GM20431 (cell line): ENCODE data around the gene PALM2AKAP2.

Source experiments
- in situ Hi-C: fragments of 300-500 bp; cut with MseI, MboI; formaldehyde crosslinking; loops from one replicate; pipeline ENCODE4 v1.15.0; 2020; ENCODE audit warnings: low sequenced_read_pairs; ENCODE audit not compliant: unreplicated experiment

The PALM2AKAP2 gene

DNA sequence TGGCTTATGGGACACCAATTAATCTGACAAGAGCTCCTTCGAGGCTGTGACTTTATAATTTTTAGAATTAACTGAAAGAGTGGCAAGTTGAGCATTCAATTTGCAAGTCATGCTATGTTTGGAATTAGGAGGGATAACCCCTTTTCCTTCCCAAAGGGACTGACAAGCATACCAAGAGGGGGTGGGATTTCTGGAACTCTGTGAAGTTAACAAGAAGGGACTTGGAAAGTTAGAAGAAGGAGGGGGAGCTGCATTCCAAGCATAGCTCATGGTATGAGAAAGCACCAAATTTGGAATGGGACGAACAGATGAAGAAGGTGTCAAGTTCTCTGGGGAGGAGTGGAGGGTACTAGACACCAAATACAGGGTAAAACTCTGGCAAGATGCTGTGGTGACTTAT lies 8.9 kb upstream of the PALM2AKAP2 start:
- in situ Hi-C loops = no loop called here

DNA sequence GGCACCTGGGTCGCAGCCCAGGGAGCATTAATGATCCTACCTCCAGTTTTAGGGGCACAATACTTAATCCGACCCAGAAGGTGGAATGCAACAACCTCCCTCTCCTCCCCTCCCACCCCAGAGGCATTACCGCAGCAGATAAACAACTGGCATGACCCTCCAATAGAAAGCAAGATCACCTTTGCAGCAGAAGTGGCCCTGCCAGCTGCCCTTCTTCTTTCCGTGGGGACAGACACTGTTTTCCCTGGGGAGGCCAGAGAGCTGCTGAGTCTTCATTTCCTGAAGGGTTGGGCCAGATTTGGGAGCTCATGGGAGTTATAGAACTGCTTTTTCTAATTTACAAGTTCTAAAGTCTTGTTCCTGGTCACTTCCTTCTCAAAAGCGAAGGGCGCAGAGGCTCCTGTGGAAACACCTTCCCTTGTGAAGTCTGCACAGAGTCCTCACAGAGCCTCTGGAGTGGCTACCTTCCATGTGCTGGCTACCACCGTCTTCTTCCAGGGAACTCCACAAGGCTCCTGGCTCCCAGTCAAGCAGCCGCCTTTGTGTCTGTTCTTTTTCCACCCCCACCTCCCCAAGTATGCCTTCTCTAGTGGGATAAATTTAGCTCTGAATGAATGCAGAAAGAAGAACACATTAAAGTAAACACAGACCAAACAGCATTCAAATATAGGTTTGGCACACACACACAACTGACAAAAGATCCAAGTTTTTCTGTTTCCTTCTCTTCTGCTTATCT lies 8.0 kb upstream of the PALM2AKAP2 start:
- in situ Hi-C loops = no loop called here

- in situ Hi-C loops = no loop called here
Observed at GRCh38 chr9:109775516-109775915, 4.5 kb upstream of the PALM2AKAP2 start.

GRCh38 chr9:109776391-109776790 lies 3.6 kb upstream of the PALM2AKAP2 start:
- in situ Hi-C loops = no loop called here

- in situ Hi-C loops = no loop called here
Observed at GRCh38 chr9:109780453-109781033, 545 bp downstream of the PALM2AKAP2 start.

GRCh38 chr9:109781086-109781485 lies 1.1 kb downstream of the PALM2AKAP2 start:
- in situ Hi-C loops = no loop called here

DNA sequence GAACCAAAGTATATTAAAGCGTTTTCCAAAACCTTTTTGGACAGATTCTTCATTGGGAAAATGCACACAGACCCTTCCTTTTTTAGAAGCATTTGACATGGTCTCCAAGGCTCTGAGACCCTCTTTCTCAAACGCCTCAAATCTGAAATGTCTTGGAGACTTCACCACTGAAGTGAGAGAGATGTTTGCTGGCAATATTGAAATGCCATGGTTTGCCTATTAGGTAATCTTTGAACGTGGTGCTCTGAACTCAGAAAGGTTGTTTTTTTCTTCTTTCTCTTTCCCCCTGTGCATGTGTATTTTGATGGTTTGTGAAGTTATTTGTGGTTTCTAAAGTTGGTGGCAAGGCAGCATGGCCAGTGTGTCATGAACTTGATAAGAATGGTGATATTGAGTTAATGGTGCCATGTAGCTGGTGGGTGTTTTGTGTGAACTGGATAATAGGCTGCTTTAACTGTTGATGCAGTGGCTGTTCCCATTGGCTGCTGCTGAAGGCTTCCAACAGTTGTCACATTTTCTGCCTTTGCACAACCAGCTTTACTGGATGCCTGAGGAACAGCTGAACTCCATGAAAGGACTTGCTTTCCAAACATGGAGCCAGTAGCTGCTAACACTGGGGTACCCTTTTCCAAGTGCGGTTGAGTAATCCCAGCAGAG lies 1.7 kb downstream of the PALM2AKAP2 start:
- in situ Hi-C loops = no loop called here

GRCh38 chr9:109787735-109788134 lies 7.7 kb downstream of the PALM2AKAP2 start:
- in situ Hi-C loops = no loop called here

DNA sequence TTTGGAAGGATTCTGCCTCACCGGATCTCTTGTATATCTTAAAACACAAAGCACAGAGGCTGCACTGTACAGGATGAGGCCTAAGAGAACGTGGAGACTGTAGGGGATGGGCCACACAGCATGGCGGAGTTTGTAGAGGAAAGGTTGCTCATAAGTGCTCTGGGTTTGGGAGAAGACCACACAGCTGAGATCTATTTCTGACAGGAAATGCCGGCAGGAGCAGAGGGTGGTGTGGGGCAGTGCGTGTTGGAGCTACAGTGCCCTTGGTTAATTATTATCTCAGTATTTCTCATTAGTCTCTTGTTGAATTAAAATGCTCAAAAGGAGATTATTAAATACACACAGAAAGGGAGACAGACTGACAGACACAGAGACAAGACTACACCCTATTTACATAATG lies 9.6 kb downstream of the PALM2AKAP2 start:
- in situ Hi-C loops = no loop called here

GRCh38 chr9:109789971-109790370 lies 10.0 kb downstream of the PALM2AKAP2 start:
- in situ Hi-C loops = no loop called here

DNA sequence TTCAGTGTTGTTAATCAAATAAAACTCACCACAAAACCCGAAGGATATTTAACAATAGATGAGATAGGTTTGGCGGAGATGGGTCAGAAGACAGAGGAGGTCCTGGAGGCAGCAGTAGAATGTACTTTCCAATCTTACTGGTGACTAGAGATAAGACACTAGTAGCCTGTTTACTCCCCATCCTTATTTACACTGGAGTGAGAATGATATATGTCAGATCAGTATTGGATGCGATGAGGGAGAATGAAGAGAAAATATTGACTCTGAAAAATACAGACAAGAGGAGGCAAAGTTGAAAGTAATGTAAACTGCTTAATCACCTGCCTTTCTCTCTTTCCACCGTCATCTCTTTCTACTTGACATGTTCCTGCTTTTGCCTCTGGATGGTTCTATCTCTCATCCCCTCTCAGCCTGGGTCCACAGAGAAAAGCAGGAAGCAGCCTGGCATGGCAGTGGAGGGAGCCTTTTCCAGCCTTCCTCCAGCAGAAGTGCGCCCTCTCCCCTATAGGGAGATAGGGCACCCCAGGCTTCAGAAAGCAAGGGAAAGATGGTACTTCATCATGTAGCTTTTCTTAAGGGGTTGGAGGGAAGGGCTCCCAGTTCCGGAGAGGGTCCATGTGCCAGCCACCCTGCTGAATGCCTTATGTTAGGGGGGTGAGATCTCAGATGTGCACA lies 11.1 kb downstream of the PALM2AKAP2 start:
- in situ Hi-C loops = no loop called here

- in situ Hi-C loops = no loop called here
Observed at GRCh38 chr9:109791747-109792146, 11.7 kb downstream of the PALM2AKAP2 start.

DNA sequence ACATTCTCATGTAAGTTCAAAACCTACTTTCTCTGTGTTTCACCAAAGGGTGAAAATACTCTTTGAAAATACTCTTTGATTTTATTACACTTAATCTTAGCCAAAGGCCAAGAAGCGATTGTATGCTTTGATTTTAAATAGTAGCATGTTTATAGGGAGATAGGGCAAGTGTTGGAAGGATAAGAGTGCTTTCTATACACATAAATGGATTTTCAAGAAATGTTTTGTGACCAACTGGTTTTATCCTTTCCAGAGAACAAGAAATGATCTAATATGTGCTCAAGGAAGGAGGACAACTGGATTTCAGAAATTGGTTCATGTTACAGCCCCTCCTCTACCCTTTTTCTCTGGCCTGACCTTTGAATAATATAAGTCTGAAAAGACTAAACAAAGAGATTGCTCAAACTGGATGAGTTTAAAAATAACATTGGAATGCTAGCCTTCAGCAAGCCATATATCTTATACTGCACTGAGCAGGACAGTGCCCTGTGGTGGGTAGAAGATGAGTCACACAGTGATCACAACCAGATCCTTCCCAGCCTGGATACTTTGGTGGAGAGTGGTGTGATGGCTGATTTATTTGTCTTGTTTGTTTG lies 13.1 kb downstream of the PALM2AKAP2 start:
- in situ Hi-C loops = no loop called here

- in situ Hi-C loops = no loop called here
Observed at GRCh38 chr9:109793921-109794320, 13.9 kb downstream of the PALM2AKAP2 start.

DNA sequence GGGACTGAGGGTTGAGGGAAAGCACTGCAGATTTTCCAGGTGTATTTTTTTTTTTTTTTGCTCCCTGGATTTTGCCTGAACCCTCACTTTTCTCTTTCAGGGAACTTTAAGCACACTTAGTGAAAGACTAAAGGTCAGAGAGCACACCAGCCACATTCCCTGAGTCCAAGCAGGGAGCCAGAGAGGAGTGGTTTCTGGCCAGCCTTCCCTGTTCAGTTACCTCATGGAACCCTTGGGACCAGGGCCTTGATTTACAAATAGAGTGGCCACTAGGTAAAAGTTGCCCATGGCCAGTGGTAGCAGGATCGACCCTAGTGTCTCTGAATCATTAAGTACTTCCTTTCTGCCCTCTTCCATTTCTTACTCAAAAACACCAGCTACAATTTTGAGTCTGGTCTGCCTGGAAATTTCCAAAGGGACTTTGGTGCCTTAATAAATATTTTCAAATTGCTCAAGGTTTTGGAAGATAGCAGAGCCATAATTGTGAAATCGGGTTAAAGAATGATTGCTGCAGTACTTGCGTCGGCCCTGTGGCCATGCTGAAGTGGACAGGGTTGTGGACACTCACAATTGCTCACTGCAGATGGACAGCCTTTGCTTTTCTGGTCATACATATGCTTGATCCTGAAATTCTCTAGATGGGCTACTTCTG lies 14.5 kb downstream of the PALM2AKAP2 start:
- in situ Hi-C loops = no loop called here

DNA sequence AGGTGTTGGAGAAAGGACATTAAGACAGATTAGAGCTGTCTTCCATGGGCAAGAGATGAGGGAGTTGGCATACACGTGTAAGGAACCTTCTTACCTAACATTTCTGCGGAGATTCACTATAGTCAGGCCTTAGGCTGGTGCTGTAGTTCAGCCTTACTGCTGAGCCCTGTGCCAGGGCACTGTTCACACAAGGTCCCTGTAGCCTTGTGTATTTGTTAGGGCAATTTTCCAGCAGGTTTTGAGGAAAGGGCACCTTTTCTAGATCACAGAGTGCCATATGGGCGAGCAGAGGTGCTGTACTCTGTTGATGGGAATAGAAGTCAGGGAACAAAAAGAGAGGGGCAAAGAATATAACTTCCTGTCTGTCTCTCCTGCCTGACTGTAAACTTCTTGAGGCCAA lies 15.6 kb downstream of the PALM2AKAP2 start:
- in situ Hi-C loops = no loop called here

DNA sequence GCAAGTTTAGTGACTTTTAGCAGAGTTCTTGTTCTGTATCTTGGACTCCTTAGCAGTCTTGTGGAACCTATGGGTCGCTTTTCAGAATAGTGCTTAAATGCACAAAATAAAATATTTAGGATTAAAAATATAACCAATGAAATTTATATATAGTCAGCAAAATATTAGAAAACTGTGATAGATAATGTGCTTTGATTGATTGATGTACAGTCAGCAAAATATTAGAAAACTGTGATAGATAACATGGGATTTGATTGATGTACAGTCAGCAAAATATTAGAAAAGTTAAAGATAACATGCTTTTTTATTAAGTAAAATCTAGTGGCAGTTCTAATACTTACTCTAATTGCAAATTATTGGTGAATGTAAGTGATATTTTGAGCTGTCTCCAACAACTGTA lies 16.1 kb downstream of the PALM2AKAP2 start:
- in situ Hi-C loops = no loop called here

DNA sequence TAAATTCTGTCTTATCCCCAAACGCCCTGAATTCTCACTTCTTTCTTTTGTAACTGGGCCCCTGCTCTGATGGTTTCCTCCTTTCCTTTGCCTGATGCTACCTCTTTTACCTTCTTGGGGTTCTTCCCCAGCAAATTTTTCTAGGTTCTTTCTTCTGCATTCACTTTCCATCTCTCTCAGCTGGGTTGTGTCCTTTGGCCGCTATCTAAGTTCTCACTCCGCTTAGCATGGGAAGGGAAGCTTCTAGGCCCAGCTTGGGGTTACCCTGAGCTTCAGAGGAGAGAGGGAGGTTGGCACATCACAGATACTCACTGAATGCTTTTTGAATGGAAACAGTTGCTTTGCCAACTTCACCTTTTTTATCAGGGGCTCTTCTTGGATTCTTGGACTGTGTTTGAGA lies 17.0 kb downstream of the PALM2AKAP2 start:
- in situ Hi-C loops = no loop called here

- in situ Hi-C loops = no loop called here
Observed at GRCh38 chr9:109797509-109797908, 17.5 kb downstream of the PALM2AKAP2 start.

DNA sequence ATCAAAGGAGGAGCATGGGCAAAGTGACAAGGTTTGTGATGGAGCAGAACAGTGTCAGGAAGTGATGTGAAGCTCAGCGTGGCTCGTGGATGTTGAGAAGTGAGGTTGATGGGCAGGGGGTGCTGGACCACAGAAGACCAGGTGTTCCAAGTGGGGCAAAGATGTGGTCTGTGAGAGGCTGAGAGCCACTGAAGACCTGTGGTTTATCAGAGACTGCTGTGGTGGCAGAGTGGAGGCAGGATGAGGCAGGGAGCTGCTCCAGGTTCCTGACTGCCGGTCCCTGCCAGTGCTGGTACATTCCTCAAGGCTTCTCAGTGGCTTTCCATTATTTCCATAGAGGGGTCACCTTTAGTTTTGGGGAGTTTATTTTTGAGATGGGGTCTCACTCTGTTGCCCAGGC lies 19.1 kb downstream of the PALM2AKAP2 start:
- in situ Hi-C loops = no loop called here
